Frontal cortex (tissue), 4 donors: ENCODE data around the gene P3H4. TPM values are rescaled to one million over a fixed set of nuclear protein-coding genes. Genes with fewer than 3 reads are reported as not detected.
A peak's percentile ranks its signal among the peaks of the same experiment; 100 is the strongest.

ENCODE experiments used
- DNase-seq, 2 donors: peaks; one replicate each; pipeline ENCODE4 v3.0.0; 2012; ENCODE audit warnings: low spot score in 2 of 2
- FAIRE-seq: peaks from 2 replicates; lab custom pipeline; 2012; peaks lifted over from hg19 to GRCh38; lab: Jason Lieb, UNC
- total RNA-seq: library from RNA; depleted of rRNA; stranded (reverse); fragments of >200 nt; gene quantifications from one replicate; pipeline ENCODE4 v1.2.3, GENCODE V29; 2014
- donor health status: control.
- donor health status: control.
- donor health status: control.

Gene P3H4
- total RNA-seq, 1 donor from 2014 or later = 10.2 TPM

GRCh38 chr17:41773731-41774193 is 38.0 kb downstream of the P3H4 start:
- FAIRE-seq (no peak), DNase-seq (no peak)

- FAIRE-seq = no peak
- peak in 1 of 2 donors; percentile 53 for DNase-seq
Measured at GRCh38 chr17:41773190-41773588, 38.6 kb downstream of the P3H4 start.

- FAIRE-seq (no peak), DNase-seq (no peak)
Measured at GRCh38 chr17:41772586-41773189, 39.1 kb downstream of the P3H4 start.

GRCh38 chr17:41772218-41772585 is 39.5 kb downstream of the P3H4 start:
- DNase-seq = no peak
- no peak for FAIRE-seq

GRCh38 chr17:41771389-41772206 is 40.2 kb downstream of the P3H4 start:
- FAIRE-seq (no peak), DNase-seq (no peak)

- FAIRE-seq = no peak
- DNase-seq = no peak
Measured at GRCh38 chr17:41769985-41770384, 41.8 kb downstream of the P3H4 start.

- FAIRE-seq = no peak
- no peak for DNase-seq
Measured at GRCh38 chr17:41769346-41769862, 42.3 kb downstream of the P3H4 start.

GRCh38 chr17:41768682-41769288 is 43.0 kb downstream of the P3H4 start:
- FAIRE-seq = no peak
- DNase-seq = no peak

GRCh38 chr17:41767324-41768042 is 44.3 kb downstream of the P3H4 start:
- FAIRE-seq (no peak), DNase-seq (no peak)

GRCh38 chr17:41766135-41766534 is 45.6 kb downstream of the P3H4 start:
- DNase-seq (no peak), FAIRE-seq (no peak)

- FAIRE-seq (no peak), DNase-seq (no peak)
Measured at GRCh38 chr17:41763327-41763726, 48.4 kb downstream of the P3H4 start.

- FAIRE-seq (no peak), DNase-seq (no peak)
Measured at GRCh38 chr17:41762841-41763240, 48.9 kb downstream of the P3H4 start.

GRCh38 chr17:41762391-41762790 is 49.4 kb downstream of the P3H4 start:
- DNase-seq (no peak), FAIRE-seq (no peak)

- FAIRE-seq (no peak), DNase-seq (no peak)
Measured at GRCh38 chr17:41760878-41761277, 50.9 kb downstream of the P3H4 start.

- FAIRE-seq (no peak), DNase-seq (no peak)
Measured at GRCh38 chr17:41758601-41759000, 53.1 kb downstream of the P3H4 start.

GRCh38 chr17:41754066-41754465 is 57.7 kb downstream of the P3H4 start:
- FAIRE-seq = no peak
- DNase-seq = no peak
